Measurements from ENCODE around the gene CARM1. TPM values are rescaled to one million over a fixed set of nuclear protein-coding genes. Genes with fewer than 3 reads are reported as not detected.

The CARM1 gene
- total RNA-seq, 4 donors from 2014 or later: 19.8 to 24.9 (median 21.2) TPM

DNA sequence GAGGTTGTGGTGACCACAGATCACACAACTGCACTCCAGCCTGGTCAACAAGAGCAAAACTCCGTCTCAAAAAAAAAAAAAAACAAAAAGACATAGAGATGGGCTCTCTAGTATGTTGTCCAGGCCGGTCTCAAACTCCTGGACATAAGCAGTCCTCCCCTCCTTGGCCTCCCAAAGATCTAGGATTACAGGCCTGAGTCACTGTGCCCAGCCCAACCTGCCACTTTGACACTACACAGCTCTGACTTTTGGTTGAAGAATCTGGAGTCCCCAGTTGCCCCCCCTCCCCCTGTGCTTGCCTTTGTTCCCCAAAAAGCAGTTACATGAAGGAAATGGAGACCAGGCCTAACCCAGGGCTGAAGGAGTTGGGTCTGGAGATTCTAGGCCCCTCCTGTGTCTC, 12.9 kb downstream of the CARM1 start:
- WGBS, 2 donors: 63 to 77% methylated on average over 2 of the region's 2 CpGs
- intact Hi-C loops (cut with DNase I; ENCODE audit: low total_unique reads): no loop called here
- no peak overlapping the region for H3K4me3 ChIP-seq (ENCODE audit: low read depth, poor library complexity, severe bottlenecking)
- no peak for DNase-seq (ENCODE audit: low spot score in 2 of 2)
- TF ChIP-seq POLR2A (IDR thresholded peaks at IDR 0.05): no peak
- TF ChIP-seq, protein P1, sequence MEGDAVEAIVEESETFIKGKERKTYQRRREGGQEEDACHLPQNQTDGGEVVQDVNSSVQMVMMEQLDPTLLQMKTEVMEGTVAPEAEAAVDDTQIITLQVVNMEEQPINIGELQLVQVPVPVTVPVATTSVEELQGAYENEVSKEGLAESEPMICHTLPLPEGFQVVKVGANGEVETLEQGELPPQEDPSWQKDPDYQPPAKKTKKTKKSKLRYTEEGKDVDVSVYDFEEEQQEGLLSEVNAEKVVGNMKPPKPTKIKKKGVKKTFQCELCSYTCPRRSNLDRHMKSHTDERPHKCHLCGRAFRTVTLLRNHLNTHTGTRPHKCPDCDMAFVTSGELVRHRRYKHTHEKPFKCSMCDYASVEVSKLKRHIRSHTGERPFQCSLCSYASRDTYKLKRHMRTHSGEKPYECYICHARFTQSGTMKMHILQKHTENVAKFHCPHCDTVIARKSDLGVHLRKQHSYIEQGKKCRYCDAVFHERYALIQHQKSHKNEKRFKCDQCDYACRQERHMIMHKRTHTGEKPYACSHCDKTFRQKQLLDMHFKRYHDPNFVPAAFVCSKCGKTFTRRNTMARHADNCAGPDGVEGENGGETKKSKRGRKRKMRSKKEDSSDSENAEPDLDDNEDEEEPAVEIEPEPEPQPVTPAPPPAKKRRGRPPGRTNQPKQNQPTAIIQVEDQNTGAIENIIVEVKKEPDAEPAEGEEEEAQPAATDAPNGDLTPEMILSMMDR (IDR thresholded peaks at IDR 0.05): no peak

- intact Hi-C loops (cut with DNase I; ENCODE audit: low total_unique reads): no loop called here
- DNase-seq (ENCODE audit: low spot score in 2 of 2): no peak
- TF ChIP-seq, protein P1 (IDR thresholded peaks at IDR 0.05): no peak
- no peak for TF ChIP-seq POLR2A (IDR thresholded peaks at IDR 0.05)
- WGBS, 2 donors: 59 to 64% methylated on average over 20 of the region's 20 CpGs
- H3K4me3 ChIP-seq (ENCODE audit: low read depth, poor library complexity, severe bottlenecking): no peak overlapping the region
These were observed 14.1 kb downstream of the CARM1 start for GRCh38 chr19:10885201-10886169.

DNA sequence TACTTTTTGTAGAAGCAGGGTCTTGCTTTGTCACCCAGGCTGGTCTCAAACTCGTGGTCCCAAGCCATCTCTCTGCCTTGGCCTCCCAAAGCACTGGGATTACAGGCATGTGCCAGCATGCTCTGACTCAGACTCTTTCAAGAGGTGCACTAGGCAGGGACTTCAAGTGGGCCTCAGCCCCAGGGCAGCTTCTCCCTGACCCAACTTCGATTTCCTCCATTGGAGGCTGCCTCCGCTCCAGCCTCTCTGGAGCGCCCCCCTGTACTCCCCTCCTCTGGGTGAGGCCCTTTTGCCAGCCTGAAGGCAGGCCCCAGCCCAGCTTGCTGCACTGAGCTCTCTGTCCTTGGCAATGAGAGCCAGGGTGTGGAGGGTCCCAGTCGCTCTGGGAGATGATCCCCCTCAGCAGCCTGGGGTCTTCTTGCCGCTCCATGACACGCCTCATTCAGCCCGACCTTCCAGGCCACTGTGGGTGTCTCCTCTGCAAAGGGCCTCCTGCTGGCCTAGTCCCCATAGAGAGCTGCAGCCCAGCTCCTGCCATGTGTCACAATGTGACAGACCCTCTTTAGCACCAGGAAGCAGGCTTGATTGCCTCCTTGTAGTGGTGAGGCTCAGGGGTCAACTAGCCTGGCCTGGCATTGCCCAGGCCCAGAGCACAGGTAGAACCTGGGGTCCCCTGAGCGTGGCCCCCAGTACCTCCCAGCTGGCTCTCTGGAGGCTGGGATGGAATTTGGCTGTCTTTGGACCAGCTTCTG, 16.4 kb downstream of the CARM1 start:
- no peak for DNase-seq (ENCODE audit: low spot score in 2 of 2)
- TF ChIP-seq, protein P1 (IDR thresholded peaks at IDR 0.05): no peak
- TF ChIP-seq POLR2A (IDR thresholded peaks at IDR 0.05): no peak
- intact Hi-C loops (cut with DNase I; ENCODE audit: low total_unique reads): no loop called here
- WGBS, 2 donors: 77 to 80% methylated on average over 9 of the region's 9 CpGs
- H3K4me3 ChIP-seq (ENCODE audit: low read depth, poor library complexity, severe bottlenecking): no peak overlapping the region

GRCh38 chr19:10888421-10888866, 17.1 kb downstream of the CARM1 start:
- TF ChIP-seq, protein P1 (IDR thresholded peaks at IDR 0.05): no peak
- no peak for TF ChIP-seq POLR2A (IDR thresholded peaks at IDR 0.05)
- intact Hi-C loops (cut with DNase I; ENCODE audit: low total_unique reads): no loop called here
- no peak for DNase-seq (ENCODE audit: low spot score in 2 of 2)
- WGBS, 2 donors: 33 to 38% methylated on average over 13 of the region's 13 CpGs
- H3K4me3 ChIP-seq (ENCODE audit: low read depth, poor library complexity, severe bottlenecking): no peak overlapping the region

GRCh38 chr19:10889880-10890279, 18.5 kb downstream of the CARM1 start:
- WGBS, 2 donors: 94 to 98% methylated on average over 4 of the region's 4 CpGs
- H3K4me3 ChIP-seq (ENCODE audit: low read depth, poor library complexity, severe bottlenecking): no peak overlapping the region
- TF ChIP-seq POLR2A (IDR thresholded peaks at IDR 0.05): no peak
- TF ChIP-seq, protein P1 (IDR thresholded peaks at IDR 0.05): no peak
- no peak for DNase-seq (ENCODE audit: low spot score in 2 of 2)
- intact Hi-C loops (cut with DNase I; ENCODE audit: low total_unique reads): no loop called here
